Right lobe of liver (tissue), 4 donors: ENCODE measurements around the gene PFN1.

Experiments
- POLR2A ChIP-seq: fragments of 450-650 bp; IDR thresholded peaks from one replicate; pipeline ENCODE4 v1.6.1; 2017; ENCODE audit warnings: antibody characterized with exemption, mild to moderate bottlenecking
- TF ChIP-seq, protein P1 (sequence below), 4 donors: fragments of 200-600 bp in 3 of 4; fragments of 450-650 bp in 1 of 4; IDR thresholded peaks; one replicate each; pipeline versions ENCODE4 v1.5.1 to v1.8.0; 2016 to 2022; ENCODE audit warnings: antibody characterized with exemption in 4 of 4, mild to moderate bottlenecking in 2 of 4
- donor health status: DM: no; HTN: no; CAD: no.
- donor health status: DM: no; HTN: no; CAD: no.
- donor health status: DM: no; HTN: yes; CAD: no.

DNA sequence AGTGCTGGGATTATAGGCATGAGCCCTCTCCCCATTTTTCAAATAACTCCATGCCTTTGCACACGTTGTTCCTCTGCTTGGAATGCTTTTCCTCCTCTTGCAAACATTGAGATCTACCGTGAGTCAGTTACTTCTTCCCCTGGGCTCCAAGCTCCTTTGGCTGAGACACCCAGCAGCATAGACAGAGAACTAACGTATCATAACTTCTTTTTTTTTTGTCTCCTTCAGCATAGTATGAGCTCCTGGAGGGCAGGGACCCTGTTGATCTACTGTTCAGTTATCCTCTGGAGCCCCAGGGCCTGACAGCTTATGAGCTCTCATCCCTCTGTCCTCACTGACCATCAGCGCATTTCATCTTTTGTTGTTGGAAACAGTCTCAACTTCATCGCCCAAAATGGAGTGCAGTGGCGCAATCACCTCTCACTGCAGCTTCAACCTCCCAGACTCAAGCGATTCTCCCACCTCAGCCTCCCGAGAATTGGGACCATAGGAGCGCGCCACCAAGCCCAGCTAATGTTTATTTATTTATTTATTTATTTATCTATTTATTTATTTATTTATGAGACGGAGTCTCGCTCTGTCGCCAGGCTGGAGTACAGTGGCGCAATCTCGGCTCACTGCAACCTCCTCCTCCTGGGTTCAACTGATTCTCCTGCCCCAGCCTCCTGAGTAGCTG is 17.1 kb upstream of the PFN1 start:
- TF ChIP-seq, protein P1, sequence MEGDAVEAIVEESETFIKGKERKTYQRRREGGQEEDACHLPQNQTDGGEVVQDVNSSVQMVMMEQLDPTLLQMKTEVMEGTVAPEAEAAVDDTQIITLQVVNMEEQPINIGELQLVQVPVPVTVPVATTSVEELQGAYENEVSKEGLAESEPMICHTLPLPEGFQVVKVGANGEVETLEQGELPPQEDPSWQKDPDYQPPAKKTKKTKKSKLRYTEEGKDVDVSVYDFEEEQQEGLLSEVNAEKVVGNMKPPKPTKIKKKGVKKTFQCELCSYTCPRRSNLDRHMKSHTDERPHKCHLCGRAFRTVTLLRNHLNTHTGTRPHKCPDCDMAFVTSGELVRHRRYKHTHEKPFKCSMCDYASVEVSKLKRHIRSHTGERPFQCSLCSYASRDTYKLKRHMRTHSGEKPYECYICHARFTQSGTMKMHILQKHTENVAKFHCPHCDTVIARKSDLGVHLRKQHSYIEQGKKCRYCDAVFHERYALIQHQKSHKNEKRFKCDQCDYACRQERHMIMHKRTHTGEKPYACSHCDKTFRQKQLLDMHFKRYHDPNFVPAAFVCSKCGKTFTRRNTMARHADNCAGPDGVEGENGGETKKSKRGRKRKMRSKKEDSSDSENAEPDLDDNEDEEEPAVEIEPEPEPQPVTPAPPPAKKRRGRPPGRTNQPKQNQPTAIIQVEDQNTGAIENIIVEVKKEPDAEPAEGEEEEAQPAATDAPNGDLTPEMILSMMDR (IDR thresholded peaks at IDR 0.05) = no peak
- no peak for TF ChIP-seq POLR2A
